GM19351 (cell line): Measurements from ENCODE around the gene ANKIB1.
"Not testable (repeated sequence)": the region's sequence is repeated elsewhere in the genome, so short reads cannot be mapped to it uniquely, and the experiment has no call there.

Source experiments
- ATAC-seq: cut with Tn5 transposase; IDR thresholded peaks from one replicate; pipeline ENCODE4 v1.9.1; 2021; ENCODE audit warnings: mild to moderate bottlenecking, moderate library complexity; ENCODE audit not compliant: unreplicated experiment

ANKIB1 gene

DNA sequence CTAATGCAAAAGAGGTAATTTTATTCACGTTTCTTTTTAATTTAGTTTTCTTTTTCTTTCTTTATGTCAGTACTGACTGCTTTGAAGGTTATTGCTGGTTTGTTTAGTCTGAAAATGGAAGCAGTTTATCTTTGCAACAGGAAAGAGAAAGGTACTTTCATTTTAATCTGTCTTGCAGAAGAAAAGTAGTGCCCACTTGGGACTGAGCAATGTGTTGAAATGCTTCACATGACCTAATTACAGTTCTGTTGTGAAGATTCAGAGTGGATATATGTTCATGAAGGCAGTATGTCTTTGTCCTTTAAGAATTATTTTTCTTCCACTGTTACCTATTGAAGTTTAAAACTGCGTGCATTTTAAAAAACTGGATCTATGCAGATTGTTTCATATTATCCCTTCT lies 80.1 kb downstream of the ANKIB1 start:
- ATAC-seq: no peak

DNA sequence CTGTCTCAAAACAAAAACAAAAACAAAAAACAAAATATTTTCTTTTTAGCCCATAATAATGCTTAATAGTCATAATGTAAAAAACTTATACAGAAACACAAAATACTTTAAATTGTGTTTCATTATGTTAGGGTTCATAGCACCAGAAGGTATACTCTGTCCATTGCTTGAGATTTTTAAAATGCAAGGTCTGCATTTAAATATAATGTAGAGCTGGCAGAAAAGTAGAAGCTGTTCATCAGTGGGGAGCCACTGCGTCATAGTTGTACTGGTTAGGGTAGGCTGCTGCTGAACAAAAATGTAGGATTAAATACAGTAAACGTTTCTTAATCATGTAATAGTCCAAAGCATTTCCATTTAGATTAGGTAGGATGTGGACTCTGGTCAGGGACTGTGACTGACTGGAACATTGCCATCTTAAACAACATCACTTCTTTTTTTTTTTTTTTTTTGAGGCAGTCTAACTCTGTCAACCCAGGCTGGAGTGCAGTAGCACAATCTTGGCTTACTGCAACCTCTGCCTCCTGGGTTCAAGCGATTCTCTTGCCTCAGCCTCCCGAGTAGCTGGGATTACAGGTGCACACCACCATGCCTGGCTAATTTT lies 85.2 kb downstream of the ANKIB1 start:
- no peak for ATAC-seq

DNA sequence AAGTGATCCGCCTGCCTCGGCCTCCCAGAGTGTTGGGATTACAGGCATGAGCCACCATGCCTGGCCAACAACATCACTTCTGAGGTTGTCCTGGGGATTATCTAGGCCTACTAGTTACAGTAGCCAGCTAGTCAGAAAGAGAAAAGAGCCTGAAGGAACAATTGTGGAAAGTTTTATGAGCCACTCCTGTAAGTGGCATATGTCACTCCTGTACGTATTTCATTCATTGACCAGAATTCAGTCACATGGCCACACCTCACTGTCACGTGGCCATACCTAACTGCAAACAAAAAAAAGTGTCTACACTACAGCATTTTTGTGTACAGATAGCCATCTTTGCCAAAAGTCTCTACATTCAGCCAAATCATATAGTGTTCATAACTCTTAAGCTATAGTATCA lies 85.7 kb downstream of the ANKIB1 start:
- no peak for ATAC-seq

DNA sequence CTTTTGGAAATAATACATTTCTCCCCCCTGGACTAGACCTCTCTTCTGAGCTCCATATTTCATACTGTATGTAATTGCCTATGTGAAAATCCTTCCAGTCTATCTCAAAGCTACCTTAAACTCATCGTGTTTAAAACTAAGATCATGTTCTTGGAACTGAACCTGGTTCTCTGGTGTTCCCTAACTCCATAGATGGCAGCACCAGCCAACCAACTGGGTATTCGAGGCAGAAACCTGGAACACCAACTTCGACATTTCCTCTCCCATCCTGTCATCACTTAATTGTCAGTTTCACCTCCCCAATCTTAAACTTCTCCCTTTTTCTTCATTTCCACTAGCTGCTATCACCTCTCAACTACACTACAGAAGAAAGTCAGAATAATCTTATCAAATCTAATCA lies 87.0 kb downstream of the ANKIB1 start:
- no peak for ATAC-seq

DNA sequence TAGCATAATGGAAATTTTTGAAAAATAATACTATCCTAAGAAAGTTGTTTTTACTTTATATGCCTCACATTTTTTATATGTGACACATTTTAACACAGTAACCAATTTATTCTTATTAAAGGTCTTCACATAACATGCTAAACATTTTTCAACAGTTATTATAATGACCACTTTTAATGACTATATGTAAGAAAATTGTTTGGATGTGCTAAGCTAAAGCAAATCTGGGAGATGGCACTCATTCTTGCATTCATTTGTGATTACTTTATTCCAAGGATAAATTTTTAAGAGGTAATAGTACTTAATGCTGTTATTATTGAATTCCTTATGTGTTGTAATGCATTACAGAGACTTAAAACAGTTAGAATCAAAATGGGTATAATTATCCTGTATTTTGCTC lies 88.1 kb downstream of the ANKIB1 start:
- no peak for ATAC-seq

DNA sequence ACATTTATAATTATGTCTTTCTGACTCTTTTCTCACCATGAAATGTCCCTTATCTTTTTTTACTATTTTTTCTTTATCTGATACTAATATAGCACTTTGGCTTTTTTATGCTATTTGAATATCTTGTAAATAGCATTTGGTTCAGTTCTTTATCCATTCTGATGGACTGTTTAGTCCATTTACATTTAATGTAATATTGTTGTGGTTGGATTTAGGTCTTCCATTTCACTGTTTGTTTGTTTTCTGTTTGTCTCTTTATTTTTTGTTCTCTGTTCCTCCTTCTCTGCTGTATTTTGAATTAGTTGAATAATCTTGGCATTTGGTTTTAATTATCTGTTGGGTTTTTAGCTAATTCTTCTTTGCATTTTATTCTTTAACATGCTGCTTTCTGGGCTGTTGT lies 89.8 kb downstream of the ANKIB1 start:
- ATAC-seq: no peak

DNA sequence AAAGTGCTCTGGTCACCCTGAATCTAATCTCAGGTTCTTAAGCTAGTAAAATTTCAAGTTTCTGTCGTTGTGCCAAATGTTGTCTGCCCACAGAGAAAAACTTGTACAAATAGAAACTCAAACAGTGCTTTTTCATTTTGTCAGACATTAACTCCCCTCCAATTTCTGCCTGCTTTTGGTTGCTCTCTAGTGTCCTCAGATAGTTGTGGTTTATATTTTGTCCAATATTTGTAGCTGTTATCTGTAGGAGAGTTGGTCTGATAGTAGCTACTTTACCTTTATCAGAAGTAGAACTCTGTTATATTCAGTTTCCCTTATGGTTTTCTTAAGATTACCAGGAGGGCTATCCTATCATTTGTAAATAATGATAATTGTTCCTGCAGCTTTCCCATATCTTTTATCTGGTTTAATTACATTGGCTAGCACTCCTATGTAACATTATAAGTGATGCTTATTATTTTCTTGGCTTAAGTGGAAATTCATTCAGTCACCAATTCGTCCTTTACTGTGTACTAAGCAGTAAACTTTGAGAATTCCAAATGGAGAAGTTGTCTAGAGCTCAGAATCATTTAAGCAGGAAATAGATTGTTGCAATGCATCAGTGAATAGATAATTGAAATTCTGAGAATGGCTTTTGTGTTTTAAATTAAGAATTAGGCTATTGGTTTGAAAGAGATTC lies 91.0 kb downstream of the ANKIB1 start:
- ATAC-seq: no peak

DNA sequence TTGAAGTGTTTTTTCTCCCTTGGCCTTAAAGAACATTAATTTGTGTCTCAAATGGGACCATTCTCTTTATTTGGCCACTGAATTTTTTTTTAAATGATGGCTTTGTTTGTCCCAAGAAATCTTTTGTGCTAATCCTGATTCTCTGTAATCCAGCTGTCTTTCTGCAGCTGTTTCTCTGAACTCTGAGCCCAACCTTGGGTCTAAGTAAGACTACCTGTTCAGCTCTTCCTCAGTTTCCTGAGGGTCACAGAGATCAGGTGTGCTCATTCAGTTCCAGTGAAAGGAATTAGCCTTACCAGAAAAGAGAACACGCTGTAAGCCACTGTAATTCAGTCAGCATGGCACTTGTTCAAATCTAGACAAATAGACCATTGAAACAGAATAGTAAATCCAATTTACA lies 94.2 kb downstream of the ANKIB1 start:
- ATAC-seq: no peak

DNA sequence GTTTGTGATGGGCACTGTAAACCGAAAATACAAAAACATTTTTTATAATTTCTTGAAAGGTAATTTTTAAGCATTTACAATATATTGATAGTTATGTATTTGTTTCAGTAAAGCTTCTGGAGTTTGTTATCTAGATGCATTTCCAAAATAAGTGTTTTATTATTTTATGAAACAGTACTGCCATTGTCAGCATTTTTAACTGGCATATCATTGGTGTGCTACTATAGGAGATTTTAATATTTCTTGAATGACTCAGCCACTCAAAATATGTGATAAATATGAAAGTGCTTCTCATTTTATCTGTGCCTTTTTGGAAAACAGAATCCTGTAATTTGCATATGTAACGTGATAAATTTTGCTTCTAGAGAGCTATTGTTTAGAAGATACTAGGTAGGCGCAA lies 97.9 kb downstream of the ANKIB1 start:
- ATAC-seq: no peak

DNA sequence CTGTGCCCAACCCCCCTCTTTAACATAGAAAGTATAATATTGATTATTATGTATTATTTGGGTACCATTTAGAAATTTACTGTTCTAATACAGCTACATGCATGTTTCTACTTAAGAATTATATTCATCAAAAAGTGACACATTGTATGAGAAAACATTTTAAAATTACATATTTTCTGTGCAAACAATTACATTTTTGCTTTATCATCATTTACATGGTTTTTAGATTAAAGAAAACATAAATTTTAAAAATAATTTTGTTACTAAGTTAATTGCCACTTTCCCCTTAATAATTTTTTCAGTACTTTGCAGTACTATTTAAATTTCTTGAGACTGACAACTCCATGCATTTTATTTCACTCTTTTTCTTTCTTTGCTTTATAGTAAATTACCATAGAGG lies 106.2 kb downstream of the ANKIB1 start:
- ATAC-seq: no peak

DNA sequence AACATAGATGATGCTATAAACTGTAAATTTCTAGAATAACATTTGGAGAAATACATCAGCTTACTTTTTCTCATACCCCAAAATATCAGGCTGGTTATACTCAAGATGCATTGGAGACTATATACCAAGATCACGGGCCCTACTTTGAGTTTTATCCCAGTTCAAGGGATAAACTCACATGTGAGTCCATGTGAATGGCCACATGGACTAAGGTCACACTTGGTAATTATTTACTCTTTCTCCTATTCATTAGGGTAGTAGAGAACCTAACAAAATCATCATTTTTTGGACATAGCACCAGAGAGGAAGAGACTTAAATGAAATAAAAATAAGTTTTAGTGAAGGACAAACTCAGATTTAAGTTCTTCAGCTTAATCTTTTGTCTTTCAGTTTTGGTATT lies 108.4 kb downstream of the ANKIB1 start:
- ATAC-seq: no peak

DNA sequence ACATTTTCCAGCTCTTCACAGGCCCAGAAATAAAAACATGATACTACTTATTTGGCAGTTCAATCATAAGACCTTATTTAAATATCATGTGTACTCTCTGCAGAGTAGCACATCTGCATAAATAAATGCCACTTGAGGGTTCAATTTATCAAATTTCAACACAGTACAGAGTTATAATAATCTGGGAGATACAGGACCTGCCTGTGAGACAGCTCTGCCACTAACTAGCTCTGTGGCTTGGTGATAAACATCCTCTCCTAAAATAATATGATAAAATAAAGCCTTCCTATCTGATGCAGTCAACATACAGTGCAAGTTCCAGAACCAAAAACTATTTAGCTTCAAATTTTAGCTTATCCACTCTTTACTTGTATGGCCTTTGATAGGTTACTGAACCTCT lies 110.6 kb downstream of the ANKIB1 start:
- no peak for ATAC-seq

DNA sequence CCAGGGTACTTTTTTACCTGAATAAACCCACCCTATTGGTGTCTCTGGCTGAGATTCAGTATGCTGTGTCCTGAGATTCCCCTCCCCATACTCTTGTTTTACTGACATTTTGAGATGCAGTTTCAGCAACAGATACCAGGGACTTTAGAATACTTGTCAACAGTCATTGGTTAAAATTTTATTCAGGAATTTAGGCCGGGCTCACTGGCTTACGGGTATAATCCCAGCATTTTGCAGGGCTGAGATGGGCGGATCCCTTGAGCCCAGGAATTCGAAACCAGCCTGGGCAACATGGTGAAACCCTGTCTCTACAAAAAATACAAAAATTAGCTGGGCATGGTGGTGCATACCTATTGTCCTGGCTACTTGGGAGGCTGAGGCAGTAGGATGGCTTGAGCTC lies 111.5 kb downstream of the ANKIB1 start:
- no peak for ATAC-seq

DNA sequence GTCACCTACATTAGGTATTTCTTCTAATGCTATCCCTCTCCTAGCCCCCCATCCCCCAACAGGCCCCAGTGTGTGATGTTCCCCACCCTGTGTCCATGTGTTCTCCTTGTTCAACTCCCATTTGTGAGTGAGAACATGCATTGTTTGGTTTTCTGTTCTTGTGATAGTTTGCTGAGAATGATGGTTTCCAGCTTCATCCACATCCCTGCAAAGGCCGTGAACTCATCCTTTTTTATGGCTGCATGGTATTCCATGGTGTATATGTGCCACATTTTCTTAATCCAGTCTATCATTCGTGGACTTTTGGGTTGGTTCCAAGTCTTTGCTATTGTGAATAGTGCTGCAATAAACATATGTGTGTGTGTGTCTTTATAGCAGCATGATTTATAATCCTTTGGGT lies 113.4 kb downstream of the ANKIB1 start:
- ATAC-seq: not testable (repeated sequence)

DNA sequence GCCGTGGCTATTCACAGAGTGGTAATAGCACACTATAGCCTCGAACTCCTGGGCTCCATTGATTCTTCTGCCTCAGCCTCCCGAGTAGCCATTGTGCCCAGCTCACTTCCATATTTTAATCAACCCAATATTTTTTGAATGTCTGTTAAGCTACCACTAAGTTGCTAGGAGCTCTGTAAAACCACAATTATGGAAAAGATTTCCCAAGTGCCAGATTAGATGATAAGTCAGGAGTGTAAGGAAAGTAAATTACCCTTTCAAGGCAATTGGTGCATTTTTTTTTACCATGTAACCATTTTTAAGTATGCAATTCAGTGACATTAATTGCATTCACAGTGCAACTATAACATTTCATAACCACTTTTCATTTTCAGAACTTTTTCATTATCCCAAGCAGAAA lies 114.0 kb downstream of the ANKIB1 start:
- ATAC-seq: no peak

DNA sequence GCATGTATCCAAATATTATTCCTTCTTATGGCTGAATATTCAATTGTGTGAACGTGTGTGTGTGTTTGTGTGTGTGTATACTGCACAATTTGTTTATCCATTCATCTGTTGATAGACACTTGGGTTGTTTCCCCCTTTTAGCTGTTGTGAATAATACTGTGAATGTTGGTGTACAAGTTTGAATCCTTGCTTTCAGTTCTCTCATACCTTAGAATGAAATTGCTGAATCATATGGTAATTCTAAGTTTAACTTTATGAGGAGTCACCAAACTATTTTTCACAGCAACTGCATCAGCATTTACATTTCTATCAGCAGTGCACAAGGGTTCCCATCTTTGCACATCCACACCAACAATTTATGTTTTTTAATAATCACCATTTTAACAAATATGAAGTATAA lies 114.6 kb downstream of the ANKIB1 start:
- ATAC-seq: no peak

DNA sequence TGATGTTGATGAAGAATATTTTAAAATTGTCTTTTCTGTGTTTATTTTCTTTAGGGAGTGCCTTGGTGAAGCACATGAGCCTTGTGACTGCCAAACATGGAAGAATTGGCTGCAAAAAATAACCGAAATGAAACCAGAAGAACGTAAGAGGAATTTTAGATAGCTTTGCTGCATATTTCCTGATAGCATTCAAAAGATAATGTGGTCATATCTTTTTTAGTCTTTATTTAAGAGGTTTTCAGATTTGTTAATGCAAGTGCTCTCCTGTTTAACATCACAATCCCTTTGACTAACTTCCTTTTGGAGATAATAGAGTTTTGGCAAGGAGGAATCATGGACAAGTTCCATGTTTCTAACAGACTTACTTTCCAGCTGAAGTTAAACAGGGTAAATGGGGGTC lies 116.4 kb downstream of the ANKIB1 start:
- no peak for ATAC-seq

DNA sequence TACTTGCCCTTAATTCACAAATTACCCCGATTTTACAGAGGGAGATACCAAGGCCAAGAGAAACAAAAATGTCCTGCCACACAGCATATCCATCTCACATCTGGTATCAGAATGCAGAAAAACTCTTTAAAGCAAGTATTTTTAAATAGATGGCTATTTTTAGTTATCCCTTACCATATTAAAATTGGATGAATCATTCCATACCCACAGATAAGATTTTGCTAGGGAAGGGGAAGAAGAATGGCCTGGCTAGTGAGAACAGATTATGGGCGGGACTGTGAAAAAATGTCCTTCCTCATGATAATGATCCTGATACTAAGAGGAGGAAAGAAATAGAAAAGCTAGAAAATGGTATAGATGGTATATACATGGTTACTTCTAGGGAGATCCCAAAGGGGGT lies 121.0 kb downstream of the ANKIB1 start:
- ATAC-seq: no peak

DNA sequence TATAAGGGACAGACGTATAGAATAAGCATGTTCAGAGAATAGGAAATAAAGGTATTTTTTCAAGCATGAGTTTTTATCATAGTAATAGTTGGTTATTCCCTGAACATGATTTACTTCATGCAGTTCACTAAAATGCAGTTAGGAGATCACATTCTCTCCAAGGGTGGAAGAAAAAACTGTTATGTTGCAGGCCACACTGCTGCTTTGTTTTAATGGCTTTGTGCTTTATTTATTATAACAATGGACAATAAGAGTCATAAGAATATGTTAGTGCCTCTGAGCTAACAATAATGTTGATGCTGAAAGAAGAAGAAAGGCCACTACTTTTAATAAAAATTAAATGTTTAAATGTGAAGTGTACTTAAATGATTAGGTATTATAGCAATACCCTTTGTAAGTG lies 123.0 kb downstream of the ANKIB1 start:
- ATAC-seq: no peak

DNA sequence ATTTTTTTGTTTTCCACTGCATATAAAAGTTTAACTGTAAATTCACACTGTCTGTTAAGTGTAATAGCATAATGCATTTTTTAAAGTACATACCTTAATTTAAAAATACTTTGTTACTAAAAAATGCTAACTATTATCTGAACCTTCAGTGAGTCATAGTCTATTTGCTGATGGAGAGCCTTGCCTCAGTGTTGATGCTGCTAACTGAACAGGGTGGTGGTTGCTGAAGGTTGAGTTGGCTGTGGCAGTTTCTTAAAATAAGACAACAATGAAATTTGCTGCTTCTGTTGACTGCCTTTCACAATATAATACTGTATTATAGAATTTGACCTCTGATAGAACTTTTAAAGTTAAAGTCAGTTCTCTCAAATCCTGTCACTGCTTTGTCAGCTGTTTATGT lies 129.2 kb downstream of the ANKIB1 start:
- no peak for ATAC-seq

DNA sequence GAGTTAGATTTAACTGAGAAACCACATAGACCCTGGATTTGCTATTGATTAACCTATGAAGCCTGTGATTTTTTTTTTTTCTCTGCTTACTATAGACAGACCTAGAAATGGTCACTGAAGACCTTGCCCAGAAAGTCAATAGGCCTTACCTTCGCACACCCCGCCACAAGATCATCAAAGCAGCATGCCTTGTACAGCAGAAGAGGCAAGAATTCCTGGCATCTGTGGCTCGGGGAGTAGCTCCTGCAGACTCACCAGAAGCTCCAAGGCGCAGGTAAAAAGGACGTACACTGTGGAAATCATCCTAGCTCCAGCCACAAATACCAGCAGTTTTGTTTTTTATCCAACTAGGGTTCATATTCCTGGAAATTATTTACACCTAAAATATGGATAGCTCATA lies 145.3 kb downstream of the ANKIB1 start:
- ATAC-seq: no peak

DNA sequence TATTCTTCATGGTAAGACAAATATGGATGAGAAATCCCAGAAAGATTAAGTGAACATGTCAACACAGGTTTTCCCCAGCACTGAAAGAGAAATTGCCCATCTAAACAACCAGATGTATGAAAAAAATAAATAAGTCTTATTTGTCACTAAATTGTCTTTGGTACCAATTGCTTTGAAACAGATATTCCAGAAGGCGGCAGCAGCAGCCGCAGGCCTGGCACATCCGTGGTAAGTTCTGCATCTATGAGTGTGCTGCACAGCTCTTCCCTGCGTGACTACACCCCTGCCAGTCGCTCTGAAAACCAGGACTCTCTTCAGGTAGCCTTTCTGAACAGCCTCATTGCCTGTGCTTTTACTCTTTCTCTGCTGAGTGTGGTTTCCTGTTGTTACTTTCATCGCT lies 151.8 kb downstream of the ANKIB1 start:
- no peak for ATAC-seq

DNA sequence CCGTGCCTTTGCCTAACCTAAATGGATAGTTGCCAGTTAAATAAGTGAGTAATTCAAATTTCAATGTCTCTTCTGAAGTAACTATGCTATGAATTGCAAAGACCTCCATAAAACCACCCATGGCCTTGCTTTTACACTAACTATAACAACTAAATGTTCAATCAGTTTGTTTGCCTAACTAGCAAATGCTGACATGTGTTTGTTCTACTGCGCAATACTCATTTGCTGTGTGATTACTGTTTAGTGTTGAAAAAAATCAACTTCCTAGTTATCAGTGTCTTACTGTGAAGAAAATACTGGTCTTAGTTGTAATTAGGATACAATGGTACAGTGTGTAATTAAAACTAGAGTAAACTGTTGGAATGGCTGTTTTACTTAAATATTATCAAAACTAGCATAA lies 154.2 kb downstream of the ANKIB1 start:
- no peak for ATAC-seq
